Measurements from ENCODE around the gene EGFL7.

EGFL7 gene

GRCh38 chr9:136662656-136663581, at the start of gene EGFL7:
Gene EGFL7 (plus strand): TSS chr9:136662916. CDS start chr9:136668283, 5,367 bp downstream.
- DNase-seq (ENCODE audit: low read depth), result no peak
- TF ChIP-seq, protein P1, sequence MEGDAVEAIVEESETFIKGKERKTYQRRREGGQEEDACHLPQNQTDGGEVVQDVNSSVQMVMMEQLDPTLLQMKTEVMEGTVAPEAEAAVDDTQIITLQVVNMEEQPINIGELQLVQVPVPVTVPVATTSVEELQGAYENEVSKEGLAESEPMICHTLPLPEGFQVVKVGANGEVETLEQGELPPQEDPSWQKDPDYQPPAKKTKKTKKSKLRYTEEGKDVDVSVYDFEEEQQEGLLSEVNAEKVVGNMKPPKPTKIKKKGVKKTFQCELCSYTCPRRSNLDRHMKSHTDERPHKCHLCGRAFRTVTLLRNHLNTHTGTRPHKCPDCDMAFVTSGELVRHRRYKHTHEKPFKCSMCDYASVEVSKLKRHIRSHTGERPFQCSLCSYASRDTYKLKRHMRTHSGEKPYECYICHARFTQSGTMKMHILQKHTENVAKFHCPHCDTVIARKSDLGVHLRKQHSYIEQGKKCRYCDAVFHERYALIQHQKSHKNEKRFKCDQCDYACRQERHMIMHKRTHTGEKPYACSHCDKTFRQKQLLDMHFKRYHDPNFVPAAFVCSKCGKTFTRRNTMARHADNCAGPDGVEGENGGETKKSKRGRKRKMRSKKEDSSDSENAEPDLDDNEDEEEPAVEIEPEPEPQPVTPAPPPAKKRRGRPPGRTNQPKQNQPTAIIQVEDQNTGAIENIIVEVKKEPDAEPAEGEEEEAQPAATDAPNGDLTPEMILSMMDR (IDR thresholded peaks at IDR 0.05; ENCODE audit: low read depth, low read length, missing control alignments), result no peak
- no peak within 1 kb of the TSS for H3K4me3 ChIP-seq (ENCODE audit: low read depth, low read length)

GRCh38 chr9:136613824-136614371, 48.8 kb upstream of the EGFL7 start:
- no peak for DNase-seq (ENCODE audit: low read depth)
- TF ChIP-seq, protein P1 (IDR thresholded peaks at IDR 0.05; ENCODE audit: low read depth, low read length, missing control alignments), result no peak
- no peak overlapping the region for H3K4me3 ChIP-seq (ENCODE audit: low read depth, low read length)

DNA sequence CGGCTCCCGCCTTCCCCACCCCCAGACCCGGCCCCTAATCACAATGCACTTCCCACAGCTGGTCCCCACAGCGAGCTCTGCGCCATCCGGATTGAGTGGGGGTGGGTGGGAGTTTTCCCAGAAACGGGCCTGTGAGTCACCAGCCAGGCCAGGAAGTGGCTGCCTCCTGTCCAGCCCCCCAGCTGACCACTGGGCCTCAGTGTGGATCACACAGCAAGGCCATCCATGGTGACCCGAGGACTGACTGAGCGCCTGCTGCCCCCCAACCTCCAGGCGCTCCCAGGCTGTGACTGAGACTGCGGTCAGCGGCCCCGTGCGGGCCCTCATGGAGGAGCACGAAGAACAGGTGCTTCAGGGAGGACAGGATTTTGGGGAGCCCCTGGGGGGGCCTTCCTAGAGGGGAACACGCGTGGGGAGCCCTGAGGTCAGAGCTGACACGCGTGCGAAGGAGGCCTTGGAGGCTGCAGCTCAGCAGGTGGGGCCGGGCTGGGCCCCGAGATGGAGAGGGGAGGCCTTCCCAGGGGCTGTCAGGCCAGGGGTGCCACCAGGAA, 48.3 kb upstream of the EGFL7 start:
- no peak overlapping the region for H3K4me3 ChIP-seq (ENCODE audit: low read depth, low read length)
- TF ChIP-seq, protein P1 (IDR thresholded peaks at IDR 0.05; ENCODE audit: low read depth, low read length, missing control alignments), result no peak
- no peak for DNase-seq (ENCODE audit: low read depth)

- TF ChIP-seq, protein P1 (IDR thresholded peaks at IDR 0.05; ENCODE audit: low read depth, low read length, missing control alignments), result no peak
- DNase-seq (ENCODE audit: low read depth), result no peak
Measured at GRCh38 chr9:136614967-136615623, 47.6 kb upstream of the EGFL7 start.

GRCh38 chr9:136615631-136616306, 46.9 kb upstream of the EGFL7 start:
- TF ChIP-seq, protein P1 (IDR thresholded peaks at IDR 0.05; ENCODE audit: low read depth, low read length, missing control alignments), result no peak
- no peak overlapping the region for H3K4me3 ChIP-seq (ENCODE audit: low read depth, low read length)
- no peak for DNase-seq (ENCODE audit: low read depth)

More at GRCh38 chr9:136614967-136615623, 47.6 kb upstream of the EGFL7 start:
- no peak overlapping the region for H3K4me3 ChIP-seq (ENCODE audit: low read depth, low read length)

DNA sequence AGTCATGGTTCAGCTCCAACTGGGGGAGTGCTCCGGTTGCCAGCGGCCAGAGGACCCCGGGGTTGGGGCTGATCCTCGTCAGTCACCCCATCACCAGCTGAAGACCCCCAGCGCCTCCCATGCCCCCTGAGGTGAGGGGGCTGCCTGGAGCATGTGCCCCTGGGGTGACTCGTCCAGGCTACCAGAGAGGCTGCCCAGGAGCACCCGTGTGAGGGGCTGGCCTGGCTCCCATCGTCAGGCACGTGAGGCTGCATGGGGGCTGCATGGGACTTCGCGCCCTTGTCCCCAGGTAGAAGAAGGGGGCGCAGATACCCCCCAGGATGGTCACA, 46.4 kb upstream of the EGFL7 start:
- DNase-seq (ENCODE audit: low read depth), result no peak
- no peak overlapping the region for H3K4me3 ChIP-seq (ENCODE audit: low read depth, low read length)
- TF ChIP-seq, protein P1 (IDR thresholded peaks at IDR 0.05; ENCODE audit: low read depth, low read length, missing control alignments), result no peak

Data from GM12864 (cell line).